ENCODE results near the gene ADM2.
"Not testable (repeated sequence)": the region's sequence is repeated elsewhere in the genome, so short reads cannot be mapped to it uniquely, and the experiment has no call there.

DNA sequence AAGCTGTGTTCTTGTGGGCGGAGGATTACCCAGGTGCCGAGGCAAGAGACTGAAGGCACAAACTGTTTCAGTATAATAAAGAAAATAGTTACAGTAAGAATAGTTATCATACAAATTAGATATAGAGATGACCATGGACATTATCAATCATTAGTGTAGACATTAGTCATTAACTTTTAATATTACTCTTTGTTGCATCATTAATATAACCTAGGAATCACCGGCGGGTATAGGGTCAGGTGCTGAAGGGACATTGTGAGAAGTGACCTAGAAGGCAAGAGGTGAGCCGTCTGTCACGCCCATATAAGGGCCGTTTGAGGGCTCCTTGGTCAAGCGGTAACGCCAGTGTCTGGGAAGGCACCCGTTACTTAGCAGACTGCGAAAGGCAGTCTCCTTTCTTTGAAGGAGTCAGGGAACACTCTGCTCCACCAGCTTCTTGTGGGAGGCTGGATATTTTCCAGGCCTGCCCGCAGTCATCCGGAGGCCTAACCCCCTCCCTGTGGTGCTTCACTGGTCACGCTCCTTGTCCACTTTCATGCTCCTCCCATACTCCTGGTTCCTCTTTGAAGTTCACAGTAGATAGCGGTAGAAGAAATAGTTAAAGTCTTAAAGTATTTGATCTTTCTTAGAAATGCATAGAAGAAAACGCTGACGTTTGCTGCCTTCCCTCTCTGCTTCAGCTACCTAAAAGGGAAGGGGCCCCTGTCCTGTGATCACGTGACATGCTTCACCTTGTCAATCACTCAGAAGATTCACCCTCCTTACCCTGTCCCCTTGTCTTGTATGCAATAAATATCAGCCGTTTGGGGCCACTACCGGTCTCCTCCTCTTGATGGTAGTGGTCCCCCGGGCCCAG is 52.7 kb downstream of the ADM2 start:
- not testable (repeated sequence) for TF ChIP-seq CTCF (IDR thresholded peaks at IDR 0.05; ENCODE audit: poor library complexity); EZH2phosphoT487 (IDR thresholded peaks at IDR 0.05; ENCODE audit: low read depth, severe bottlenecking, unreplicated experiment); EZH2 (IDR thresholded peaks at IDR 0.05; ENCODE audit: borderline replicate concordance)

All from hepatocyte (in vitro differentiated cells).